Activated CD4-positive, CD25-positive, alpha-beta regulatory T cell treated with anti-CD3 and anti-CD28 coated beads, Interleukin-2, amount 50 U/mL, for 16 hours (primary cell): ENCODE measurements around the gene ERC2.

Source experiments
- DNase-seq: peaks from one replicate; pipeline ENCODE4 v3.0.0-alpha.2; 2020; ENCODE audit warnings: low read depth, low spot score

Gene ERC2

GRCh38 chr3:56368846-56369245 lies 99.4 kb downstream of the ERC2 start:
- DNase-seq: no peak

DNA sequence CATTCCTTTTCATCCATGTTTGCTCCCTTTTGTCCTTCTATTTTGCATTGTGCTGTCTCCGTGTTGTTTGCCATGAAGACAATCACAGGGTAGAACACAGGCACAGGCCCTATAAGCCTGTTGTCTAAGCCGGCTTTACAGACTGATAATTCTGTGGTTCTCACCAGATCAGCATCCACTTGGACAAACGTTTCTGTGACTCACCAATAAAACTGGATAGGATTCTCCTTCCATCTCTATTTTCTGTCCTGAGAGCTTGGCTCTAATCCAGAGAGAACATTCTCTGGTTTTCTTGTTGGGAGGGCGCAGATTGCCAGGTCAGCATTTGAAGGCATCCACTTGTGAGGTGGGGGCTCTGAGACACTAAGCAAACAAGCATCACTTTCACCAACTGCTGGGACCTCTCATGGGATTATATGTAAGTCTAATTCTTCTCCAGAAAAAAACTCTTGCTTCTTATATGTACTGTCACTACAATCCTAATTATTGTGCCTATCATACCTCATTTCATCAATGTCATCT lies 101.6 kb downstream of the ERC2 start:
- DNase-seq: no peak

- no peak for DNase-seq
Measured at GRCh38 chr3:56365905-56366640, 102.2 kb downstream of the ERC2 start.

GRCh38 chr3:56364665-56365064 lies 103.6 kb downstream of the ERC2 start:
- DNase-seq: no peak

DNA sequence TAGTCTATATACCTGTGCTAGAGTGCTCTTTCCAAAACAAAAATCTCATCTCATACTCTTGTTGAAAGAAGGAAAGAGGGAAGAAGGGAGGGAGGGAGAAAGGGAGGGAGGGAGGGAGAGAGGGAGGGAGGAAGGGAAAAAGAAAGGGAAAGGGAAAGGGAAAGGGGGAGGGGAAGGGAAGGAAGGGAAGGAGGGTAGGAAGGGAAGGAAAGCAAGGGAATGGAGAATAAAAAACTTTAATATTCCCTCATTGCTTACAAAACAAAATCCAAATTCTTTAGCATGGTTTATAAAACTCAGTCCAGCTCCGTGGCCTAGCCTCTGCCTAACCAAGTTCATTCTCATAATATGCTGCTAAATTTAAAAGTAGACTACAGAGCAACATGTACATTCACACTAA lies 104.5 kb downstream of the ERC2 start:
- no peak for DNase-seq

- no peak for DNase-seq
Measured at GRCh38 chr3:56361731-56362130, 106.5 kb downstream of the ERC2 start.

DNA sequence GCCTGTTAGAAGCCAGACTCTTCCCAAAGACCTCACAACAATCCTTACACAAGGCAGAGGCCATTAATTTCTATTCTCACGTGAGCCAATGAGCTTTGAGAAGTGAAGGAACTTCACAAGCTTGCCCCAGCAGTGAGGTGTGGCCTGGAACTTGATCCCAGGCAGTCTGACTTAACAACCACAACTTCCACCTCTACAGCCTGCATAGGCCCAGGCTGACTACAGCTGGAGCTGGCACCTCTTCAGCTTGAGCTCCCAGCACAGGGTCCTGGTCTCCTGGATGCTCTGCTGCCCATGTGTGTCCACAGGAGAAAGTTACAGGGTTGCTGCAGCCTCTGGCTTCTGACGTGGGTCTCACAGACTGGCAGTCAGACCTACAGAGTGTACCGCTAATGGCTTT lies 111.0 kb downstream of the ERC2 start:
- DNase-seq: no peak

GRCh38 chr3:56356808-56357207 lies 111.5 kb downstream of the ERC2 start:
- DNase-seq: no peak

DNA sequence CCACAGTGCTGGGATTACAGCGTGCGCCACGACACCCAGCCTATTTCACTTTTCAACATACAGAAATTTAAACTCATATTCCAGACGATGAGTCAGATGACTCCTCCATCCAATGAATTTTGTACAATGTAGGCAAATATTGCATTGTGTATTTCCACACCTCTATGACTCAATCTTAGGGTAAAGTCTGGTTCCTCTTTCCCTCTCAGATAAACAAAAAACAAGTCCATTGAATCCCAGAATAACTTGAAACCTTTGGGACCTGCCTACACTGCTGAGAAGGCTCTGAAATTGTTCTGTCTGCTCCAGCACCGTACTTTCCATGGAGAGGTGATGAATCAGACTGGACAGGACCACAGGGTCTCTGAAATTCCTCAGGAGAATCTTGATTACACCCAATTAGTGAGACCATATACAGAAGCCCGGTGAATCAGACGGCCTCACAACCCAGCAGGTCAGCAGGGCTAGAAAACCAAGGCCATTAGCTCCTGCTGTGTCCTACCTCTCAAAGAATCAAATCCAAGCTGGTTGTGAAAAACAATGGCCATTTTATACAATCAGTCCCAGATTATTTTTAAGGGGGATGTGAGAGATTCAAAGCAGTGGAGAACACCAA lies 112.6 kb downstream of the ERC2 start:
- DNase-seq: no peak

DNA sequence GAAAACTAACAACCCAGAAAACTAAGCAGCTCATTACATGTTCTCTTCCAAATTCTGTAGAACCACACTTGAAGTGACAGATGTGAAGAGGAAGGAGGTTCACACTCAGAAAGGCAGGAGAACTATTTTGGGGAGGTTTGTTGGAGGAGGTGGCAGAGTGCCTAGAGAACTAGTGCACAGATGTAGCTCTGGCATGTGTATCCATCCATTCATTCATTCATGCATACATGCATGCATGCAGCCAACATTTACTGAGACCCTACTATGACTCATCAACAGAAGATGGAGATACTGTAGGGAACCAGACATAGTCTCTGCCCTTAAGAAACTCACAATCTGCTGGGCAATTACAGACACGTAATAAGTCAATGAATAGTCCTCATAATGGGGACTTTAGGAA lies 116.7 kb downstream of the ERC2 start:
- DNase-seq: no peak

DNA sequence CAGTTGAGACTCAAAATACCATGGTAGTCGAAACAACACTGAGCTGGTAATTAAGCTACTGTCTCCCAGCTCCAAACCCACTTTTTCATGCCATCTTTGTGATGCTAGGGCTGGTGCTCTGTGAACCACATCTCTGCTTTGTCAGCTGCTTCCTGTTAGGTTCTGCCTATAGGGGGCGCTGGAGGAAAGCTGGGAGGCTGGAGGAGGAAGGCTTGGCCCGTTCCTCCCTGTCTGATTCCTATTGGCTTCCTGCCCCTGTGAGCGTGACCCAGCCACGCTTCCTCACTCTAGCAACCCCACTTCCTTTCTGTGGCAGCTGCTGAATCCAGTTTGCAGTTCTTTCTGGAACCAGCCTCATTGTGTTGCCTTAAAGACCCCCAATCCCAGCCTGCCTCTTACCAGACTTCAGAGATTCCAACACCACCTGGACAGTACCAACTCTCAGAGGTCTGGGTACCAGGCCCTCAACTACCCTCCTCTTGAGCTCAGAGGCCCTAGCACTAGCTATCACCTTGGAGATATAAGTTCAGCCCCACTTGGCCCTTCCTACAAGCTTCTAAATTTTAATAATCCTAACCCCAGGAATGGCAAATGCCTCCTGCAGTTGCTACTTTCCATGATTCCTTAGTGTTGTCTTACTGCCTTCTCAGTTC lies 120.9 kb downstream of the ERC2 start:
- no peak for DNase-seq

GRCh38 chr3:56342475-56342874 lies 125.8 kb downstream of the ERC2 start:
- no peak for DNase-seq

- no peak for DNase-seq
Measured at GRCh38 chr3:56339671-56340070, 128.6 kb downstream of the ERC2 start.

DNA sequence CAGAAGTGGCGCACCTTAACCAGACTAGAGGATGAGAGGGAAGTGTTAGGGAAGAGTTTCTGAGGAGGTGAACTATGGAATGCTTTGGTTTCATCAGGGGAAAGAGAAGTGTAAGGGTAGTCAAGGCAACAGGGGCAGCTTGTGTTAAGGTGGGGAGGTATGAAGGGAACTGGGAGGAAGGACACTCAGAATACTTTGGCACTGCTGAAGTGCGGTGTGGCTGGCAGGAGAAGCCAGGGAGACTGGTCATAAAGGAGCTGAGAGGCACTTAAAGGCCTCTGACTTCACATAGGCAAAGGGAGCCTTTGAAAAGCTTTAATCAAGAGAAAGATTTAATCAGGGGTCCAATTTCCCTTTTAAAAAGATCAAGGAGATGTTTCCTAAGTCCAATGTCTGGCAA lies 129.0 kb downstream of the ERC2 start:
- DNase-seq: no peak

DNA sequence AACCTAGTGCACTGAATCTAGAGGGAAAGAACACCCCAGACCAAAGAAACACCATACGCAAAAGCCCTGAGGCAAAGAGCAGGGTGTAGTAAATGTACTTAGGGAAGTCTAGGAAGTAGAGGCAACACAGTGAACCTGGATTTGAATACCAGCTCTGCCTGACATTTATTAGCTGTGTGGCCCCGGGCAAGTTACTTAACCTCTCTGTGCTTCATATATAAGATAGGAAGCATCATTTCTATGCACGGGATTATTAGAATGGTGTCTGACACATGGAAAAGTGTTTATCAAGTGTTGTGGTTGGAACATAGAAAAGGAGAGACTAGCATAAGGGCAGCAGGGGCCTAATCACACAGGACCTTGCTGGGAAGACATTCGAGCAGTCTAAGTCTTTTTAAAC lies 132.2 kb downstream of the ERC2 start:
- DNase-seq: no peak

- DNase-seq: no peak
Measured at GRCh38 chr3:56324473-56324872, 143.8 kb downstream of the ERC2 start.

DNA sequence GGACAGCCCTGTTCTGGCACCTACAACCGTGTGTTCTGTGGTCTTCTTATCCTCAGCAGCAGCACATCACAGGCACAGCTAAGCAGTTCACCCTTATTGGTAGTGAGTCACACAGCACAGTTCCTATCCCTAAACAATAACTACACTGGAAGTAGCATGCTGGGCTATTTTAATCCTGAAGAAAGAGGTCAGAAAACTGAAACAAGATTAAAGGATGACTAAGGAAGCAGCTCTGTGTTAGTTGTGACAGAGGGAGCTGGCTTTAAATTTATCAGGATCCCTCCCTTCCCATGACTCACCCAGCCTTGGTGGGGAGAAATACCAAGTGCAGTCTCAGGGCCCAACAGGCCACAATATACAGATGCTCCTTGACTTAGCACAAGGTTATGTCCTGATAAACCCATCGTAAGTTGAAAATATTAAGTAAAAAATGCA lies 144.3 kb downstream of the ERC2 start:
- no peak for DNase-seq

- DNase-seq: no peak
Measured at GRCh38 chr3:56322862-56323261, 145.4 kb downstream of the ERC2 start.

GRCh38 chr3:56321892-56322291 lies 146.4 kb downstream of the ERC2 start:
- no peak for DNase-seq

DNA sequence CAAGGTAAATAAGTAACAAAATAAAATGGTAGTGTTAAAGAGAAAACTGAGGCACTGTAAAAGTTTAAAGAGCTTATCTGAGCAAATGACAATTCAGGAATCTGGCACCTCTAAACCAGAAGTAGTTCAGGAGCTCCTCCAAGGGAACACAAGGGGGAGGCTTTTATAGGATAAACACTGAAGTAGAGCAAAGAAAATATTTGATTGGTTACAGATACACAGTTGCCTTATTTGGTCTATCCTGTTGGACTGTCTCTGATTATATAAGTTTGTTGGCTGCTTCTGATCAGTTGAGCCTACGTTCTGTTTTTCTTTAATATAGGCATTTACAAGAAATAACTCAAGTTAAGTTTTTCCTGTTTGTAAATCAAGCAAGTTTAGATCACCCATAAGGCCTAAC lies 146.9 kb downstream of the ERC2 start:
- DNase-seq: no peak

DNA sequence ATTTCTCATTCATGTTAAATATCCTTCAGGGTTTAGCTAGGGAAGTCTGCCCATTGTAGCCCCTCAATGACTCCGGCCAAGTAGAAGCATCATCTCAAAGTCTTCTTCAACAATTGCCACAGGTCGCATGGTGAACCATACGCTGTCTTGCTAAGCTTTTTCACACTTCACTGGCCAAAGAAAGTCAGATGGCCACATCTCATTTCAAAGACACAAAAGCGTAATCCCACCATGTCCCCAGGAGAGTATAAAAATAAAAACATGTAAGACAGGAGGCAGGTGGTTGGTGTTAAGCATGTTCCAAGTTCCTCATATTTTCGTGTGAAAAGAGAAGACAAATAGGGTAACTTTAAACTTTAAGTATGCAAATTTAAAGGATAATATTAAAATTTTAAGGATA lies 147.4 kb downstream of the ERC2 start:
- no peak for DNase-seq

GRCh38 chr3:56318891-56319290 lies 149.4 kb downstream of the ERC2 start:
- DNase-seq: no peak

GRCh38 chr3:56316944-56317343 lies 151.3 kb downstream of the ERC2 start:
- no peak for DNase-seq
